Measurements from ENCODE around the gene UNC13C.

The UNC13C gene

DNA sequence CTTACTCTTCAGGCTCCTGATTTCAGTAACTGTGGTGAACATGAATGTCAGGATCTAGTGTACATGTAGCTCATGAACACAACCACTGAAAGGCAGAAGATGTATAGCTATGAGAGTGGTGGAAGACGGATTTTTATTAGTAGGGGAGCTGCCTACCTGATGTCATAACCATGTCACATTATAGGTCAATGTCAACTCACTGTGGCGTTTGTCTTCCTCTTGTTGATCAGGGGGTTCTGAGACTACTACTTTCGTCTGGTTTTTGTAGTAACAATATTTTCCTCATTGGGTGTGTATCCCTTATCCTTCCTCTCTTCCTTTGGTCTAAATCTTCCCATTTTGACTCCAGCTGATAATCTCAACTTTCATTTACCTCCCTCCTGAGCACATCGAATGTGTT lies 7.3 kb downstream of the UNC13C start:
- TF ChIP-seq, protein P1, sequence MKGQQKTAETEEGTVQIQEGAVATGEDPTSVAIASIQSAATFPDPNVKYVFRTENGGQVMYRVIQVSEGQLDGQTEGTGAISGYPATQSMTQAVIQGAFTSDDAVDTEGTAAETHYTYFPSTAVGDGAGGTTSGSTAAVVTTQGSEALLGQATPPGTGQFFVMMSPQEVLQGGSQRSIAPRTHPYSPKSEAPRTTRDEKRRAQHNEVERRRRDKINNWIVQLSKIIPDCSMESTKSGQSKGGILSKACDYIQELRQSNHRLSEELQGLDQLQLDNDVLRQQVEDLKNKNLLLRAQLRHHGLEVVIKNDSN (IDR thresholded peaks at IDR 0.05): no peak
- no peak for TF ChIP-seq CEBPB (IDR thresholded peaks at IDR 0.05)
- no peak for TF ChIP-seq TEAD4 (IDR thresholded peaks at IDR 0.05)
- TF ChIP-seq MAX (IDR thresholded peaks at IDR 0.05): no peak
- TF ChIP-seq CREB1 (IDR thresholded peaks at IDR 0.05; ENCODE audit: low read depth): no peak
- TF ChIP-seq FOXM1 (IDR thresholded peaks at IDR 0.05; ENCODE audit: borderline replicate concordance, low read depth): no peak
- TF ChIP-seq TCF12 (IDR thresholded peaks at IDR 0.05; ENCODE audit: low read depth): no peak
- TF ChIP-seq REST (IDR thresholded peaks at IDR 0.05; ENCODE audit: low read depth): no peak
- TF ChIP-seq YY1 (IDR thresholded peaks at IDR 0.05; ENCODE audit: low read depth): no peak
- TF ChIP-seq EP300 (IDR thresholded peaks at IDR 0.05; ENCODE audit: borderline replicate concordance): no peak
- no peak for TF ChIP-seq RAD21 (IDR thresholded peaks at IDR 0.05; ENCODE audit: low read depth)
- TF ChIP-seq NFIC (IDR thresholded peaks at IDR 0.05): no peak
- TF ChIP-seq EGR1 (IDR thresholded peaks at IDR 0.05): no peak
- no peak for TF ChIP-seq ZBTB7A (IDR thresholded peaks at IDR 0.05; ENCODE audit: low read depth)
- no peak for TF ChIP-seq TAF1 (IDR thresholded peaks at IDR 0.05; ENCODE audit: low read depth)

DNA sequence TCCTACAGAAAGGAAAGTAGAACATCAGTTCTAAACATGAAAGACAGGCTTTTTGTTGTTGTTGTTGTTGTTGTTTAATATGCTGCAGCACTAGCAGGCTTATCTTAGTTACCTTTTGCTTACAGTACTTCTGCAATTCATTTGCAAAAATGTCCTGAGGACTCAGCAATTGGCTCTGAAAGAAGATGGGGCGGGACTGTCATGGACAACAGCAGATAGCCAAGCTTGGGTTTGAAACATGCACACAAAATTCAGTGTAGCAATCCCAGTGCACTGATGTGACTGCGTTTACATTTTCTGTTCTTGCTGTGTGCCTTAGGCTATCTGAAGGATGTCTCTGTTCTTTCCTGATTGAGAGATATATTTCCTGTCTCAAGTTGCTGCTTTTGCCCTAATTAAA lies 9.2 kb downstream of the UNC13C start:
- TF ChIP-seq TCF12 (IDR thresholded peaks at IDR 0.05; ENCODE audit: low read depth): no peak
- TF ChIP-seq, protein P1 (IDR thresholded peaks at IDR 0.05): no peak
- no peak for TF ChIP-seq REST (IDR thresholded peaks at IDR 0.05; ENCODE audit: low read depth)
- TF ChIP-seq RAD21 (IDR thresholded peaks at IDR 0.05; ENCODE audit: low read depth): no peak
- no peak for TF ChIP-seq YY1 (IDR thresholded peaks at IDR 0.05; ENCODE audit: low read depth)
- TF ChIP-seq EP300 (IDR thresholded peaks at IDR 0.05; ENCODE audit: borderline replicate concordance): no peak
- TF ChIP-seq NFIC (IDR thresholded peaks at IDR 0.05): no peak
- no peak for TF ChIP-seq CREB1 (IDR thresholded peaks at IDR 0.05; ENCODE audit: low read depth)
- TF ChIP-seq EGR1 (IDR thresholded peaks at IDR 0.05): no peak
- TF ChIP-seq ZBTB7A (IDR thresholded peaks at IDR 0.05; ENCODE audit: low read depth): no peak
- TF ChIP-seq TAF1 (IDR thresholded peaks at IDR 0.05; ENCODE audit: low read depth): no peak
- no peak for TF ChIP-seq MAX (IDR thresholded peaks at IDR 0.05)

DNA sequence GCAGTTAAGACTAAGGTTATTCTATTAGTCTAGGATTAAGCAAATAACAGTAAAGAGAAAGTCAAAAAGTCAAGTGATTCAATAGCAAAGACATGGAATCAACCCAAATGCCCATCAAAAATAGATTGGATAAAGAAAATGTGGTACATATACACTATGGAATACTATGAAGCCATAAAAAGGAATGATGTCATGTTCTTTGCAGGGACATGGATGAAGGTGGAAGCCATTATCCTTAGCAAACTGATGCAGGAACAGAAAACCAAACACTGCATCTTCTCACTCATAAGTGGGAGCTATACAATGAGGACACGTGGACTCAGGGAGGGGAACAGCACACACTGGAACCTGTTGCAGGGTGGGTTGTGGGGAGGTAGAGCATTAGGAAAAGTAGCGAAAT lies 29.0 kb downstream of the UNC13C start:
- TF ChIP-seq NFIC (IDR thresholded peaks at IDR 0.05) (no peak), TEAD4 (IDR thresholded peaks at IDR 0.05) (no peak), MAX (IDR thresholded peaks at IDR 0.05) (no peak), RAD21 (IDR thresholded peaks at IDR 0.05; ENCODE audit: low read depth) (no peak), CEBPB (IDR thresholded peaks at IDR 0.05) (no peak), YY1 (IDR thresholded peaks at IDR 0.05; ENCODE audit: low read depth) (no peak)

- TF ChIP-seq REST (IDR thresholded peaks at IDR 0.05; ENCODE audit: low read depth) (no peak), YY1 (IDR thresholded peaks at IDR 0.05; ENCODE audit: low read depth) (no peak), MAX (IDR thresholded peaks at IDR 0.05) (no peak), FOXM1 (IDR thresholded peaks at IDR 0.05; ENCODE audit: borderline replicate concordance, low read depth) (no peak), ZBTB7A (IDR thresholded peaks at IDR 0.05; ENCODE audit: low read depth) (no peak), TEAD4 (IDR thresholded peaks at IDR 0.05) (no peak), TAF1 (IDR thresholded peaks at IDR 0.05; ENCODE audit: low read depth) (no peak), EGR1 (IDR thresholded peaks at IDR 0.05) (no peak), TCF12 (IDR thresholded peaks at IDR 0.05; ENCODE audit: low read depth) (no peak), RAD21 (IDR thresholded peaks at IDR 0.05; ENCODE audit: low read depth) (no peak), CEBPB (IDR thresholded peaks at IDR 0.05) (no peak), EP300 (IDR thresholded peaks at IDR 0.05; ENCODE audit: borderline replicate concordance) (no peak), NFIC (IDR thresholded peaks at IDR 0.05) (no peak), CREB1 (IDR thresholded peaks at IDR 0.05; ENCODE audit: low read depth) (no peak)
- TF ChIP-seq, protein P1 (IDR thresholded peaks at IDR 0.05): no peak
Observed at GRCh38 chr15:54011656-54012055, 33.4 kb downstream of the UNC13C start.

Data from Ishikawa (cell line).